ENCODE data around the gene COP1.

COP1 gene

GRCh38 chr1:176203735-176204134 is 3.4 kb downstream of the COP1 start:
- TF ChIP-seq EZH2 (IDR thresholded peaks at IDR 0.05; ENCODE audit: borderline replicate concordance, low read depth, low read length, severe bottlenecking): no peak
- TF ChIP-seq CTCF (IDR thresholded peaks at IDR 0.05; ENCODE audit: borderline replicate concordance, extremely low read depth, low read length, poor library complexity, severe bottlenecking): no peak
- H3K4me2 ChIP-seq (ENCODE audit: insufficient read depth, low read length): peak overlapping the region; percentile 72; the same call in 1 of the 2 replicates
- peaks cover 46% of the 10 kb centered on the region for H3K4me1 ChIP-seq (ENCODE audit: insufficient read depth, low read length)

GRCh38 chr1:176201568-176201967 is 5.5 kb downstream of the COP1 start:
- H3K4me3 ChIP-seq (ENCODE audit: low read depth in 1 of 2, low read length in 2 of 2): no peak overlapping the region
- TF ChIP-seq EZH2 (IDR thresholded peaks at IDR 0.05; ENCODE audit: borderline replicate concordance, low read depth, low read length, severe bottlenecking): no peak
- no peak for TF ChIP-seq CTCF (IDR thresholded peaks at IDR 0.05; ENCODE audit: borderline replicate concordance, extremely low read depth, low read length, poor library complexity, severe bottlenecking)
- H3K79me2 ChIP-seq (ENCODE audit: insufficient read depth, low read length): peaks cover 100% of the 10 kb centered on the region
- no peak for DNase-seq
- no peak for ATAC-seq (ENCODE audit: insufficient read depth, low read depth)
- no peak overlapping the region for H2AFZ ChIP-seq (ENCODE audit: low read depth, low read length)
- H4K20me1 ChIP-seq (ENCODE audit: insufficient read depth, low read length): peaks cover 77% of the 10 kb centered on the region
- peak overlapping the region; percentile 25; the same call in 1 of the 2 replicates for H3K4me2 ChIP-seq (ENCODE audit: insufficient read depth, low read length)
- no peaks in the 10 kb centered on the region for H3K27me3 ChIP-seq (ENCODE audit: insufficient read depth, low read length, poor library complexity)
- H3K9ac ChIP-seq (ENCODE audit: low read depth, low read length): no peak overlapping the region
- H3K36me3 ChIP-seq (ENCODE audit: insufficient read depth, low read length): peaks cover 4% of the 10 kb centered on the region
- no peak overlapping the region for H3K27ac ChIP-seq (ENCODE audit: low read length)
- no peaks in the 10 kb centered on the region for H3K9me3 ChIP-seq (ENCODE audit: insufficient read depth, low read length, severe bottlenecking)
- peaks cover 42% of the 10 kb centered on the region for H3K4me1 ChIP-seq (ENCODE audit: insufficient read depth, low read length)

More at GRCh38 chr1:176203735-176204134, 3.4 kb downstream of the COP1 start:
- Histone ChIP-seq H2AFZ (ENCODE audit: low read depth, low read length) (no peak overlapping the region), H3K4me3 (ENCODE audit: low read depth in 1 of 2, low read length in 2 of 2) (peak overlapping the region in 1 of 2 experiments; percentile 23; a peak in 1 of 4 replicates), H3K79me2 (ENCODE audit: insufficient read depth, low read length) (peaks cover 93% of the 10 kb centered on the region), H3K27me3 (ENCODE audit: insufficient read depth, low read length, poor library complexity) (no peaks in the 10 kb centered on the region), H3K9ac (ENCODE audit: low read depth, low read length) (no peak overlapping the region), H3K9me3 (ENCODE audit: insufficient read depth, low read length, severe bottlenecking) (no peaks in the 10 kb centered on the region), H4K20me1 (ENCODE audit: insufficient read depth, low read length) (peaks cover 69% of the 10 kb centered on the region), H3K36me3 (ENCODE audit: insufficient read depth, low read length) (peaks cover 4% of the 10 kb centered on the region), H3K27ac (ENCODE audit: low read length) (no peak overlapping the region)
- DNase-seq (no peak), ATAC-seq (ENCODE audit: insufficient read depth, low read depth) (no peak)

- no peaks in the 10 kb centered on the region for H3K9me3 ChIP-seq (ENCODE audit: insufficient read depth, low read length, severe bottlenecking)
- peaks cover 100% of the 10 kb centered on the region for H3K79me2 ChIP-seq (ENCODE audit: insufficient read depth, low read length)
- no peak overlapping the region for H3K27ac ChIP-seq (ENCODE audit: low read length)
- H3K4me1 ChIP-seq (ENCODE audit: insufficient read depth, low read length): peaks cover 29% of the 10 kb centered on the region
- peaks cover 76% of the 10 kb centered on the region for H4K20me1 ChIP-seq (ENCODE audit: insufficient read depth, low read length)
- DNase-seq (no peak), ATAC-seq (ENCODE audit: insufficient read depth, low read depth) (no peak)
- no peaks in the 10 kb centered on the region for H3K27me3 ChIP-seq (ENCODE audit: insufficient read depth, low read length, poor library complexity)
- no peak overlapping the region for H3K4me3 ChIP-seq (ENCODE audit: low read depth in 1 of 2, low read length in 2 of 2)
- H2AFZ ChIP-seq (ENCODE audit: low read depth, low read length): no peak overlapping the region
- no peak overlapping the region for H3K9ac ChIP-seq (ENCODE audit: low read depth, low read length)
- no peak for TF ChIP-seq EZH2 (IDR thresholded peaks at IDR 0.05; ENCODE audit: borderline replicate concordance, low read depth, low read length, severe bottlenecking)
- no peak for TF ChIP-seq CTCF (IDR thresholded peaks at IDR 0.05; ENCODE audit: borderline replicate concordance, extremely low read depth, low read length, poor library complexity, severe bottlenecking)
- H3K36me3 ChIP-seq (ENCODE audit: insufficient read depth, low read length): peaks cover 4% of the 10 kb centered on the region; the same call in 1 of the 2 replicates
- H3K4me2 ChIP-seq (ENCODE audit: insufficient read depth, low read length): peak overlapping the region; percentile 32; the same call in 1 of the 2 replicates
Measured at GRCh38 chr1:176199707-176200106, 7.4 kb downstream of the COP1 start.
